ENCODE data around the gene FTCDNL1. TPM values are rescaled to one million over a fixed set of nuclear protein-coding genes. Genes with fewer than 3 reads are reported as not detected.
A peak's percentile ranks its signal among the peaks of the same experiment; 100 is the strongest.

The FTCDNL1 gene
- total RNA-seq, 2 donors from 2014 or later, result 2.6 TPM

DNA sequence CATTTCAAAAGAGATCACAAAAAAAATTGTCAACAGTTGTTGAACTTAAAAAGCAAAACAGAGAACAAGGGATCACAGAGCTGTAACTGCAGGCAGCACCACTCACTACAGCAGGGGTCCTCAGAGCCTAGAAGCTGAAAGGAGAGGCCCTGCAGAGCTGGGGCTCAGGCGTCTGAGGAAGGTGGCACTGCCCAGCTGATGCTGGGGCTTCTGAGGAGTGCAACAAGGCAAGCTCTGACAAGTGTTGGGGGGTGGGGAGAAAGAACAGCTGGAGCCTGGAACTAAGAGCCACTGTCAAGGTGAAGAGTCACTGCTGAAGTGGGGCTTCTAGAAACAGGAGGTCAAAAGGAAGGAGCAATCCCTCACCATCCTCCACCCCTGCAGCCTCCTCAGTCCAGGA lies 46.2 kb downstream of the FTCDNL1 start:
- TF ChIP-seq CTCF (IDR thresholded peaks at IDR 0.05) (no peak), POLR2A (IDR thresholded peaks at IDR 0.05) (no peak)
- 56 to 71% methylated on average over 1 of the region's 1 CpG for WGBS, 2 donors
- Histone ChIP-seq H3K4me3 (no peak overlapping the region), H3K27me3 (no peaks in the 10 kb centered on the region), H3K27ac (no peak overlapping the region), H3K4me1 (no peaks in the 10 kb centered on the region), H3K9me3 (no peaks in the 10 kb centered on the region), H3K36me3 (replicated peaks in 1 of 2; ENCODE audit: insufficient read depth in 1 of 2, low read depth in 2 of 2) (no peaks in the 10 kb centered on the region)
- ATAC-seq (no peak), DNase-seq (no peak)
- intact Hi-C loops (cut with DNase I), result no loop called here

DNA sequence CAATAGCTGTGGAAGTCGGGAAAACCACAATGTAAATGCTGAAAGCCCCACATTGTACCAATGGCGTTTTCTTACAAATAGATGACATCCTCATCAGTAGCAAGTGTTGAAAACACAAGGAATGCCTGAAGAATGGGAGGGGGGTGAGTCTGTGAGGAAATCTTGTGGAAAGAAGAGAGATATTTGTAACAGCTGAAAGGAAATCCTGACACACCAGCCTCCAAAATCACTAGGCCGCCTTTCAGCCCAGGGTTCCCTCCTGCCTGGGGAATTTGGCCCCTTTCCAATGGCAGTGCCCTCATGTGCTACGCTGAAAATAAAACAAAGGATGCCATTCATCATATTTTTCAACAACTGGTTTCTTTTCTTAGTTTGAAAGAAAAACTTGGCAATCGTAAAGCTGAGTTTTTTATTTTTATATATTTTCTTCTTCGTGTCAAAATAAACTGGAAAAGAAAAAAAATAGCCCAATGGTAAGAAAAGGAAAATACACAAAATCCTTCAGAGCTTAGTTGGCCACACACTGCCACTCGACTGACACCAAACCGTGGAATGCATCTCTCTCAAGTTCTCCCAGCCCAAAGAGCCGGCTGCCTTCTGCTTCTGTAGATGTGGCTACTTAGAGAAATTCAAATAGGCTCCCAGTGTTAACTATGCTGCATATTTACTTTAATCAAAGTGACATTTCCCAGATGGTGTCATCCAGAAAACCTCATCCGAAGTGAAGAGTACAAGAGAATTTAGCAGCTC lies 52.0 kb downstream of the FTCDNL1 start:
- peak overlapping the region in 2 of 4 donors; percentile 4 to 55 for H3K27ac ChIP-seq
- no peaks in the 10 kb centered on the region for H3K9me3 ChIP-seq
- no peak overlapping the region for H3K4me3 ChIP-seq
- no peaks in the 10 kb centered on the region for H3K36me3 ChIP-seq (replicated peaks in 1 of 2; ENCODE audit: insufficient read depth in 1 of 2, low read depth in 2 of 2)
- no peaks in the 10 kb centered on the region for H3K4me1 ChIP-seq
- no peak for TF ChIP-seq POLR2A (IDR thresholded peaks at IDR 0.05)
- TF ChIP-seq CTCF (IDR thresholded peaks at IDR 0.05), result no peak
- WGBS, 2 donors, result 50 to 53% methylated on average over 10 of the region's 10 CpGs
- ATAC-seq (peak; percentile 60), DNase-seq (peak; percentile 28 to 51 (median 45))
- intact Hi-C loops (cut with DNase I), result no loop called here
- H3K27me3 ChIP-seq, result no peaks in the 10 kb centered on the region

DNA sequence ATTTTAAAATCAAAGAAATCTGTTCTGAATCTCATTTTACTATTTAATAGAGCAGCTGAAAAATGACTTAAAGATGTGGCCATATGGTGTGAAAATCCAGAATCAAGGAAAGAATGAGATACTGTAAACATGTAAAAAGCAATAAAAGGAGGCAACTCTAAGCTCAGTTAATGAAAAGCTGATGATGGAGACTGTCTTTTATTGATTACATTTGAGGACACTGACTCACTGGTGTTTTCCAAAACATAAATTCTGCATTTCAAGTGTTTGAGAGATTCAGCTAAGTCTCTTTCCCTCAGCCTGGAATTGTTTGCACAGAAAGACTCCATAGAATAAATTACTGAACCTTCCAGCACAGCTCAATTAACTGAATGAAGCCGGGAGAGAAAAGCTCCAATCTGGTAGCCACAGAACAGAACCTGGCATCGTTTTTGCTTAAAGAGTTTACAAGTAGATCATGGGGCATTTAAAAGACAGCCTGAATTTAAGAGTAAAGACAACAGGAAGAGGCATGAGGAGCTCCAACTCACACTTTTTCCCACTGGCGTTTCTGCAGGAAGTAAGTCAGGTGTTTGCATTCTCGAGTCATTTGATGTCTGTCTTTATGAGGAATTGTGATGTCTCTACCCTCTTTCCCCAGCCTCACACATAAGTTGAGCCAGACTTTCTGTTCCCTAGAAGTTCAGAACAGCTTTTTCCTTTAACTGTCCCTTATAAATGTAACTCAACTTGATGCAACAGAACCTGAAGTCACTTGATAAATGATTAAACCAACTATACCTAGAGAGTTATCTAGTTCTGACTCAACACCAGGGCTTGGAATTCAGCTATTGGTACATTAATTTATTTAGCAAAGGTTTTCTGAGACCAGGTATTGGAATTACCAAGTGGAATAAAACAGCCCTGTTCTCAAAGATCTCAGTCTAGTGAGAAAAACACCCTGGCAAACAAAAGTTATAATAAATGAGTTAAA lies 53.3 kb downstream of the FTCDNL1 start:
- H3K4me3 ChIP-seq, result no peak overlapping the region
- no peaks in the 10 kb centered on the region for H3K4me1 ChIP-seq
- WGBS, 2 donors, result 37 to 38% methylated on average over 4 of the region's 4 CpGs
- DNase-seq (no peak), ATAC-seq (no peak)
- H3K9me3 ChIP-seq, result no peaks in the 10 kb centered on the region
- H3K27me3 ChIP-seq, result no peaks in the 10 kb centered on the region
- intact Hi-C loops (cut with DNase I), result no loop called here
- TF ChIP-seq CTCF (IDR thresholded peaks at IDR 0.05), result no peak
- no peak for TF ChIP-seq POLR2A (IDR thresholded peaks at IDR 0.05)
- peak overlapping the region in 1 of 4 donors; percentile 55 for H3K27ac ChIP-seq
- H3K36me3 ChIP-seq (replicated peaks in 1 of 2; ENCODE audit: insufficient read depth in 1 of 2, low read depth in 2 of 2), result no peaks in the 10 kb centered on the region

DNA sequence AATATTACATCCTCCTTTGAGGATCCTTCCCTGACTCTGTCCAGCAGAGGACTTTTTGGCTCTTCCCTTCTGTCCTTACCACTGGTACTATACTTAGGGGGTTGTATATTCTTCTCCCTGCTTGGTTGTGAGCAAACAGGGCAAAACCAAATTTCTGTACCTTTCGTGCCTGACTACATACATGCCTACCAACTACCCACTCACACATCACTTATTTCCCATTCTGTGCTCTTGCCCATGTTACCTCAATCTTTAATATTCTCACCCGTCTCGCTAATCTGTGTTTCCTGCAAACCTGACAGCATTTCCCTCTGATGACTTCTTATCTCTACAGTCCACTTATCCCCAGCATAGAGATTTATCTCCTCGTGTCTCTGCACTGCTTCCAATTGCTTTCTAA lies 58.6 kb downstream of the FTCDNL1 start:
- no peaks in the 10 kb centered on the region for H3K4me1 ChIP-seq
- intact Hi-C loops (cut with DNase I), result no loop called here
- 61 to 64% methylated on average over 4 of the region's 4 CpGs for WGBS, 2 donors
- no peaks in the 10 kb centered on the region for H3K27me3 ChIP-seq
- DNase-seq, result no peak
- H3K27ac ChIP-seq, result no peak overlapping the region
- ATAC-seq, result no peak
- H3K4me3 ChIP-seq, result no peak overlapping the region
- no peaks in the 10 kb centered on the region for H3K36me3 ChIP-seq (replicated peaks in 1 of 2; ENCODE audit: insufficient read depth in 1 of 2, low read depth in 2 of 2)
- TF ChIP-seq POLR2A (IDR thresholded peaks at IDR 0.05) (no peak), CTCF (IDR thresholded peaks at IDR 0.05) (no peak)
- H3K9me3 ChIP-seq, result no peaks in the 10 kb centered on the region

Measured in body of pancreas (tissue), 4 donors.